HG02840 (cell line): ENCODE results near the gene DPH6.

Experiments used
- ATAC-seq: cut with Tn5 transposase; IDR thresholded peaks from one replicate; pipeline ENCODE4 v1.9.1; 2021; ENCODE audit warnings: mild to moderate bottlenecking, moderate library complexity, moderate number of reproducible peaks; ENCODE audit not compliant: unreplicated experiment, low FRiP score

DPH6 gene

GRCh38 chr15:35490511-35490910, 55.5 kb downstream of the DPH6 start:
- ATAC-seq = no peak

- no peak for ATAC-seq
These were observed 58.5 kb downstream of the DPH6 start for GRCh38 chr15:35487417-35487816.

- ATAC-seq = no peak
These were observed 59.7 kb downstream of the DPH6 start for GRCh38 chr15:35486296-35486695.

GRCh38 chr15:35485411-35485810, 60.6 kb downstream of the DPH6 start:
- ATAC-seq = no peak

- no peak for ATAC-seq
These were observed 61.6 kb downstream of the DPH6 start for GRCh38 chr15:35484231-35484945.

GRCh38 chr15:35481992-35482391, 64.0 kb downstream of the DPH6 start:
- no peak for ATAC-seq

- no peak for ATAC-seq
These were observed 64.9 kb downstream of the DPH6 start for GRCh38 chr15:35481064-35481463.

- no peak for ATAC-seq
These were observed 66.5 kb downstream of the DPH6 start for GRCh38 chr15:35479423-35479822.

GRCh38 chr15:35477312-35478262, 68.4 kb downstream of the DPH6 start:
- no peak for ATAC-seq

- ATAC-seq = no peak
These were observed 74.9 kb downstream of the DPH6 start for GRCh38 chr15:35471024-35471423.

- no peak for ATAC-seq
These were observed 75.5 kb downstream of the DPH6 start for GRCh38 chr15:35470441-35470840.

GRCh38 chr15:35466476-35466875, 79.5 kb downstream of the DPH6 start:
- ATAC-seq = no peak

GRCh38 chr15:35465783-35466182, 80.2 kb downstream of the DPH6 start:
- ATAC-seq = no peak

GRCh38 chr15:35460616-35461015, 85.3 kb downstream of the DPH6 start:
- ATAC-seq = no peak

- no peak for ATAC-seq
These were observed 87.6 kb downstream of the DPH6 start for GRCh38 chr15:35458176-35458856.

- no peak for ATAC-seq
These were observed 90.8 kb downstream of the DPH6 start for GRCh38 chr15:35455201-35455600.

GRCh38 chr15:35450492-35450891, 95.5 kb downstream of the DPH6 start:
- no peak for ATAC-seq

GRCh38 chr15:35448294-35448693, 97.7 kb downstream of the DPH6 start:
- ATAC-seq = no peak

- no peak for ATAC-seq
These were observed 100.1 kb downstream of the DPH6 start for GRCh38 chr15:35445891-35446290.

- no peak for ATAC-seq
These were observed 101.3 kb downstream of the DPH6 start for GRCh38 chr15:35444557-35445204.

GRCh38 chr15:35443376-35443775, 102.6 kb downstream of the DPH6 start:
- no peak for ATAC-seq
